Osteoblast (primary cell): ENCODE data around the gene EFCAB6. TPM values are rescaled to one million over a fixed set of nuclear protein-coding genes. Genes with fewer than 3 reads are reported as not detected.

Source experiments
- DNase-seq: peaks from one replicate; pipeline ENCODE4 v3.0.0; 2011; ENCODE audit warnings: low spot score, mixed read lengths; ENCODE audit not compliant: insufficient read length; ENCODE audit errors: missing footprints
- H2AFZ ChIP-seq: 2 replicates; pipeline ENCODE4 v1.6.0; 2011; ENCODE audit warnings: mild to moderate bottlenecking, low read length
- H3K27ac ChIP-seq: 2 replicates; pipeline ENCODE4 v1.5.1; 2011; ENCODE audit warnings: mild to moderate bottlenecking, low read depth, low read length, moderate library complexity
- H3K27me3 ChIP-seq: 2 replicates; pipeline ENCODE4 v1.6.0; 2012; ENCODE audit warnings: mild to moderate bottlenecking, control low read depth, inconsistent platforms, low read length, moderate library complexity; ENCODE audit not compliant: insufficient read depth
- H3K36me3 ChIP-seq: 2 replicates; pipeline ENCODE4 v1.5.1; 2011; ENCODE audit warnings: mild to moderate bottlenecking, low read length, control low read depth, moderate library complexity; ENCODE audit not compliant: insufficient read depth
- H3K4me1 ChIP-seq: 2 replicates; pipeline ENCODE4 v1.5.1; 2011; ENCODE audit warnings: mild to moderate bottlenecking, low read length, control low read depth, moderate library complexity; ENCODE audit not compliant: insufficient read depth
- H3K4me2 ChIP-seq: 2 replicates; pipeline ENCODE4 v1.6.0; 2011; ENCODE audit warnings: mild to moderate bottlenecking, low read length; ENCODE audit not compliant: insufficient read depth
- H3K4me3 ChIP-seq: fragments of 200-600 bp; sonication (generic); 3 replicates; pipeline ENCODE4 v1.5.1; 2012; ENCODE audit warnings: mild to moderate bottlenecking, low read length, inconsistent platforms; ENCODE audit not compliant: insufficient read depth
- H3K79me2 ChIP-seq: 2 replicates; pipeline ENCODE4 v1.6.0; 2012; ENCODE audit warnings: mild to moderate bottlenecking, low read length, control low read depth, inconsistent platforms; ENCODE audit not compliant: insufficient read depth
- H3K9me3 ChIP-seq: 2 replicates; pipeline ENCODE4 v1.5.1; 2011; ENCODE audit warnings: low read depth, low read length, control low read depth
- H4K20me1 ChIP-seq: 2 replicates; pipeline ENCODE4 v1.6.0; 2012; ENCODE audit warnings: mild to moderate bottlenecking, low read length, control low read depth; ENCODE audit not compliant: insufficient read depth
- total RNA-seq: library from RNA; depleted of rRNA; stranded (reverse); fragments of >200 nt; gene quantifications from 2 replicates; pipeline ENCODE4 v1.2.3, GENCODE V29; 2012
- TF ChIP-seq, protein P1 (sequence below): IDR thresholded peaks from 2 replicates; pipeline ENCODE4 v1.5.1; 2011; ENCODE audit warnings: mild to moderate bottlenecking, low read depth, low read length, moderate library complexity; ENCODE audit errors: extremely low read depth

Gene EFCAB6
- total RNA-seq, 1 donor: 1.8 TPM

DNA sequence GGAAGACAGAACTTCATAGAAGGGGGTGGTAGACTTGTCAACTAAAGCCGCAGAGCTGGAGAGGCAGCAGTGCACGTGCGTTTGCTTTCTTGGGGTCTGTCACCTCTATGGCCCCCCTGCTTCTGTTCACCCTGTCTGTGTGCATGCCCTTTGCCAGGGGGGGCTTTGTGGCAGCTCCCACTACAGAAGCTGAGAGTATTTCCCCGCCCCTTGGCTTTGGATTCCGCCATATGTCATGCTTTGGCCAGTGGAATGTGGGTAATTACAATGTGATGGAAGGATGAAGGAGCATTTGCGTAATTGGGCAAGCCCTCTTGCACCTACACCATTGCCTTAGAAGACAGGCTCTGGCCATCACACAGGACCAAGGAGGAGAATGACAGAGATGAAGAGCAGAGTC is 247.2 kb downstream of the EFCAB6 start:
- no peaks in the 10 kb centered on the region for H3K36me3 ChIP-seq
- H2AFZ ChIP-seq: no peak overlapping the region
- H3K27me3 ChIP-seq: no peaks in the 10 kb centered on the region
- no peaks in the 10 kb centered on the region for H3K9me3 ChIP-seq
- no peaks in the 10 kb centered on the region for H4K20me1 ChIP-seq
- no peak overlapping the region for H3K4me2 ChIP-seq
- DNase-seq: no peak
- H3K4me3 ChIP-seq: no peak overlapping the region
- no peak overlapping the region for H3K27ac ChIP-seq
- TF ChIP-seq, protein P1, sequence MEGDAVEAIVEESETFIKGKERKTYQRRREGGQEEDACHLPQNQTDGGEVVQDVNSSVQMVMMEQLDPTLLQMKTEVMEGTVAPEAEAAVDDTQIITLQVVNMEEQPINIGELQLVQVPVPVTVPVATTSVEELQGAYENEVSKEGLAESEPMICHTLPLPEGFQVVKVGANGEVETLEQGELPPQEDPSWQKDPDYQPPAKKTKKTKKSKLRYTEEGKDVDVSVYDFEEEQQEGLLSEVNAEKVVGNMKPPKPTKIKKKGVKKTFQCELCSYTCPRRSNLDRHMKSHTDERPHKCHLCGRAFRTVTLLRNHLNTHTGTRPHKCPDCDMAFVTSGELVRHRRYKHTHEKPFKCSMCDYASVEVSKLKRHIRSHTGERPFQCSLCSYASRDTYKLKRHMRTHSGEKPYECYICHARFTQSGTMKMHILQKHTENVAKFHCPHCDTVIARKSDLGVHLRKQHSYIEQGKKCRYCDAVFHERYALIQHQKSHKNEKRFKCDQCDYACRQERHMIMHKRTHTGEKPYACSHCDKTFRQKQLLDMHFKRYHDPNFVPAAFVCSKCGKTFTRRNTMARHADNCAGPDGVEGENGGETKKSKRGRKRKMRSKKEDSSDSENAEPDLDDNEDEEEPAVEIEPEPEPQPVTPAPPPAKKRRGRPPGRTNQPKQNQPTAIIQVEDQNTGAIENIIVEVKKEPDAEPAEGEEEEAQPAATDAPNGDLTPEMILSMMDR: no peak
- H3K79me2 ChIP-seq: no peaks in the 10 kb centered on the region
- no peaks in the 10 kb centered on the region for H3K4me1 ChIP-seq

DNA sequence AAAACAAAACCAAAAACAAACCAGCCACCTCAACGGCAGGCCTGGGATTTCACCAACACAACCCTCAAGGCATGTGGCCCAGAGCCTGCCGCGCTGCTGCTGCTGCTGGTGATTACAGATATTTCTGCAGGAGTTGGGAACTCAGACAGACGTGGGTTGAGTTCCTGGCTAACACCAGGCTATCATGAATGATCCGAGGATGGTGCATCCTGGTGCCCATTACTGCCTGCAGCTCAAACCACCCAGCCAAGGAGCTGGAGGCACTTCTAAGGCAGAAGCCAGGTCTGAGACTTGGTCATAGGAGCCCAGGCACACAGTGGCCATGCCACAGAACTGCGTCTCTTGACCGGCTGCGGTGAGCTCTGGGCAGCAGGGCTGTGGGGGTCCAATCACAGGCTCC is 248.5 kb downstream of the EFCAB6 start:
- no peak overlapping the region for H3K4me2 ChIP-seq
- no peak overlapping the region for H2AFZ ChIP-seq
- no peaks in the 10 kb centered on the region for H3K4me1 ChIP-seq
- no peak for DNase-seq
- no peaks in the 10 kb centered on the region for H3K27me3 ChIP-seq
- H3K79me2 ChIP-seq: no peaks in the 10 kb centered on the region
- H4K20me1 ChIP-seq: no peaks in the 10 kb centered on the region
- H3K36me3 ChIP-seq: no peaks in the 10 kb centered on the region
- no peak overlapping the region for H3K27ac ChIP-seq
- H3K4me3 ChIP-seq: no peak overlapping the region
- no peaks in the 10 kb centered on the region for H3K9me3 ChIP-seq
- TF ChIP-seq, protein P1: no peak

DNA sequence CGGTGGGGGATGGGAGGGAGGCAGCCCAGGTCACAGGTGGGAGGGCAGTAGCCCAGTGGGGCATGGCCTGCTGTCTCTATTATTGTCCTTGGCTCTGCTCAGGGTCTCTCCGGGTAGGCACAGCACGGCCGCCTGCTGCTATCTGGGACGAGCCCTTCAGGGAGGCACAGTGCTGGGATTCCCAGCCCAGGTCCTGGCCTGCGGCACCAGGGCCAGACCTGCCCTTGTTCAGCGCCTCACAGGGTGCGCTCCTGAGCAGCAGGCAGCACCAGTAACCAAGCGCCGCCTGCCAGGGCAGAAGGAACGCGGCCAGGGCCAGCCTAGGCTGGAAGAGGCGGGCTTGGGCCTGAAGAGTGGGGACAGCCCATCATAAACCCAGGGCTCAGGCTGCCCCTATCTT is 249.3 kb downstream of the EFCAB6 start:
- no peaks in the 10 kb centered on the region for H3K4me1 ChIP-seq
- no peak overlapping the region for H3K4me3 ChIP-seq
- H3K9me3 ChIP-seq: no peaks in the 10 kb centered on the region
- H3K79me2 ChIP-seq: no peaks in the 10 kb centered on the region
- TF ChIP-seq, protein P1: no peak
- no peak overlapping the region for H3K27ac ChIP-seq
- no peaks in the 10 kb centered on the region for H3K27me3 ChIP-seq
- no peaks in the 10 kb centered on the region for H3K36me3 ChIP-seq
- H2AFZ ChIP-seq: no peak overlapping the region
- H4K20me1 ChIP-seq: no peaks in the 10 kb centered on the region
- H3K4me2 ChIP-seq: no peak overlapping the region
- no peak for DNase-seq

DNA sequence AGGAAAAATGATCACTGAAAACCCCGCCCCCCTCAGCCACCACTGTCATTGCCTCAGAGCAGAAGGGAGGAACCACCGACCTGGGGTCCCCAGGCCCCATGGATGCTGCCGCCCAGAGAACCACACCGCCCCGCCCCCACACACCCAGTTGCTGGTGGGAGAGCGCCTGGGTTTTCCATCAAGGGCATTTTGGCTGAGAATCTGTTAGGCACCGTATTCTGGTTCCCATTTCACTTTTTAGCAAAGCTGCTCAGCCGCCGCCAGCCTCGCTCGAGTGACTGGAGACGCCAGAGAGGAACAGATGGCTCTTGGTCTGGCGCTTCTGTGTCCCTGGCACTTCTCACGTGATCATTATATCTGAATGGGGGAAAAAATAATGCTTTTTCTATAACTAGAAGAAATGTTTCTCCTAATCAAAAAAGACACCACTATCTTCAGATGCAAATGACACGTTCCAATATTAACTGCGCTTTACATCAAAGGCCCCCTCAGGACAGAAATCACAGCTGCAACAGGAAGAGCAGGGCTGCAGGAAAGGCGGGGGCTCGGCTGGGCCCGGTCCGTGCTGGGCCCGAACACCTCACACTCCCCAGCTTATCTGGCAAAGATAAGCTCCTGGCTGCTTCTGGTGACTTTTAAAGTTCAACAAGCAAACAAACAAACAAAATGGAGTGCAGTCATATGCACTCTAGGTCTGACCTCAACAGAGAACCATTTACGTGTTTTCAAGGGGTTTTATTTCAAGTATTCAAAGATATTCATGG is 250.5 kb downstream of the EFCAB6 start:
- Histone ChIP-seq H3K79me2 (no peaks in the 10 kb centered on the region), H3K36me3 (no peaks in the 10 kb centered on the region), H2AFZ (no peak overlapping the region), H3K27ac (no peak overlapping the region), H3K9me3 (no peaks in the 10 kb centered on the region), H3K4me2 (no peak overlapping the region), H3K4me3 (no peak overlapping the region), H3K27me3 (no peaks in the 10 kb centered on the region), H4K20me1 (no peaks in the 10 kb centered on the region), H3K4me1 (no peaks in the 10 kb centered on the region)
- no peak for DNase-seq
- TF ChIP-seq, protein P1: no peak
